ENCODE results near the gene SYNC. TPM values are rescaled to one million over a fixed set of nuclear protein-coding genes. Genes with fewer than 3 reads are reported as not detected.

SYNC gene
- total and polyA plus RNA-seq, 2 experiments from 2014 or later: 6.8 to 9.0 TPM

DNA sequence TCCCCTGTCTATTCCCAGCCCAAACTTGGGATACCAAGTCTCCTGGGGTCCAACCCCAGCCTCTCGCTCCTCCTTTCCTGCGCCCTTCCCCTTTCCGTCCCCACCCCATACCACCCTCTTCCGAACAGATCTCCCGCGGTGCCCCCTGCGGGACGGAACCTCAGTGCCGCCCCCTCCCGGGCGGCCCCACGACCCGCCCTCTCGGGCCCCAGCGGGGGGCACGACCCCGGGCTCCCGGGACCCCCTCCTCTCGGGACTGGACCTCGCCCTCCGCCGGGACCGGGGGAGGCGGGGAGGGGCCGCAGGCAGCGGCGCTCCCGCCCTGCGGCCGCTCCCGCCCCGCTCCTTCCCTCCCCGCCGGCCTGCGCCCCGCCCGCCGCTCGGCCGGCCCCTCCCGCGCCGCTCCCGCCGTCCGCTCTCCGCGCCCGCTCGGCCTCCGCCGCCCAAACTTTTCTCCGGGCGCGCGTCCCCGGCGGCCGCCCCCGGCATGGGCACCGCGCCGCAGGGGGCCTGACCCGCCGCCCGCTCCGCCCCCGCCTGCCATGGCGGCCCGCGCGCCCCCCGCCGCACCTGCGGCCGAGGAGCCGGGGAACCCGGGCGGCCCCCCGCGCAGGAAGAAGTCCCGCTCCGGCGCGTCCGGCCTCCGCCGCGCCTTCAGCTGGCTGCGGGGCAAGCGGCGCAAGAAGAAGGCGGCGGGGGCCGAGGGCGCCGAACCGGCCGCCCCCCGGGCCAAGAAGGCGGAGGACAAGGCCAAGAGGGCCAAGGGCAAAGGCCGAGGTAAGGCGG is 39.0 kb upstream of the SYNC start:
- WGBS (ENCODE audit: low lambda C conversion rate, missing lambda C conversion rate): 3% methylated on average over 38 of the region's 103 CpGs
- H4K20me1 ChIP-seq (ENCODE audit: insufficient read depth, poor library complexity, severe bottlenecking): peaks cover 9% of the 10 kb centered on the region
- H3K27me3 ChIP-seq: no peaks in the 10 kb centered on the region
- H2AFZ ChIP-seq: peak overlapping the region; percentile 83
- TF ChIP-seq EZH2 (IDR thresholded peaks at IDR 0.05; ENCODE audit: borderline replicate concordance) (no peak), EZH2phosphoT487 (IDR thresholded peaks at IDR 0.05; ENCODE audit: low read depth, severe bottlenecking, unreplicated experiment) (no peak)
- TF ChIP-seq, protein P1, sequence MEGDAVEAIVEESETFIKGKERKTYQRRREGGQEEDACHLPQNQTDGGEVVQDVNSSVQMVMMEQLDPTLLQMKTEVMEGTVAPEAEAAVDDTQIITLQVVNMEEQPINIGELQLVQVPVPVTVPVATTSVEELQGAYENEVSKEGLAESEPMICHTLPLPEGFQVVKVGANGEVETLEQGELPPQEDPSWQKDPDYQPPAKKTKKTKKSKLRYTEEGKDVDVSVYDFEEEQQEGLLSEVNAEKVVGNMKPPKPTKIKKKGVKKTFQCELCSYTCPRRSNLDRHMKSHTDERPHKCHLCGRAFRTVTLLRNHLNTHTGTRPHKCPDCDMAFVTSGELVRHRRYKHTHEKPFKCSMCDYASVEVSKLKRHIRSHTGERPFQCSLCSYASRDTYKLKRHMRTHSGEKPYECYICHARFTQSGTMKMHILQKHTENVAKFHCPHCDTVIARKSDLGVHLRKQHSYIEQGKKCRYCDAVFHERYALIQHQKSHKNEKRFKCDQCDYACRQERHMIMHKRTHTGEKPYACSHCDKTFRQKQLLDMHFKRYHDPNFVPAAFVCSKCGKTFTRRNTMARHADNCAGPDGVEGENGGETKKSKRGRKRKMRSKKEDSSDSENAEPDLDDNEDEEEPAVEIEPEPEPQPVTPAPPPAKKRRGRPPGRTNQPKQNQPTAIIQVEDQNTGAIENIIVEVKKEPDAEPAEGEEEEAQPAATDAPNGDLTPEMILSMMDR (IDR thresholded peaks at IDR 0.05; ENCODE audit: poor library complexity): peak; percentile 49
- no peaks in the 10 kb centered on the region for H3K9me3 ChIP-seq (ENCODE audit: low read depth)
- H3K4me3 ChIP-seq: peak overlapping the region; percentile 76
- DNase-seq (ENCODE audit: low spot score): peak; percentile 75
- H3K4me2 ChIP-seq: peak overlapping the region; percentile 94
- no peaks in the 10 kb centered on the region for H3K9me2 ChIP-seq (replicated peaks; ENCODE audit: insufficient read depth)
- peak overlapping the region; percentile 94 for H3K27ac ChIP-seq
- H3K79me2 ChIP-seq: peaks cover 38% of the 10 kb centered on the region
- no peaks in the 10 kb centered on the region for H3K36me3 ChIP-seq (replicated peaks; ENCODE audit: insufficient read depth, low read depth)
- H3K4me1 ChIP-seq (ENCODE audit: insufficient read depth): peaks cover 24% of the 10 kb centered on the region

DNA sequence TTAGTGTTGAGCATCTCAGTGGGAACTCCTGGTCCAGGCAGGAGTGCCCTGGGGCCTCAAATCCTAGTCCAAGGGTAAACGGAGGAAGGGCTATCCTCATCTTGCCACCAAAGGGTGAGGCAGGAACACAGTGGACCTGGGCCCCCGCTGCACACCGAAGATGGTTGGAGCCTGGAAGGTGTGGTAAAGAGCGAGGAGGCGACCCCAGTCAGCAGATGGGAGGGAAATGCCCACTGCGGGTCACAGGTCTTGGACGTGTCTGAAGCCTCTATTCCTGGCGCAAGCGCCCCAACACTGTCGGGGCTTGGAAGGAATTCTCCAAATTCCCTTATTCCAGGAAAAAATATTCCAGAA is 38.5 kb upstream of the SYNC start:
- Histone ChIP-seq H3K4me1 (ENCODE audit: insufficient read depth) (peaks cover 24% of the 10 kb centered on the region), H2AFZ (peak overlapping the region; percentile 68), H3K27me3 (no peaks in the 10 kb centered on the region), H3K79me2 (peaks cover 32% of the 10 kb centered on the region), H3K9me2 (replicated peaks; ENCODE audit: insufficient read depth) (no peaks in the 10 kb centered on the region), H3K4me3 (peak overlapping the region; percentile 55), H3K9me3 (ENCODE audit: low read depth) (no peaks in the 10 kb centered on the region), H3K27ac (peak overlapping the region; percentile 90), H3K36me3 (replicated peaks; ENCODE audit: insufficient read depth, low read depth) (no peaks in the 10 kb centered on the region), H3K4me2 (peak overlapping the region; percentile 94), H4K20me1 (ENCODE audit: insufficient read depth, poor library complexity, severe bottlenecking) (peaks cover 5% of the 10 kb centered on the region)
- 44% methylated on average over 10 of the region's 10 CpGs for WGBS (ENCODE audit: low lambda C conversion rate, missing lambda C conversion rate)
- no peak for DNase-seq (ENCODE audit: low spot score)
- TF ChIP-seq EZH2 (IDR thresholded peaks at IDR 0.05; ENCODE audit: borderline replicate concordance) (no peak), EZH2phosphoT487 (IDR thresholded peaks at IDR 0.05; ENCODE audit: low read depth, severe bottlenecking, unreplicated experiment) (no peak)
- TF ChIP-seq, protein P1 (IDR thresholded peaks at IDR 0.05; ENCODE audit: poor library complexity): no peak

DNA sequence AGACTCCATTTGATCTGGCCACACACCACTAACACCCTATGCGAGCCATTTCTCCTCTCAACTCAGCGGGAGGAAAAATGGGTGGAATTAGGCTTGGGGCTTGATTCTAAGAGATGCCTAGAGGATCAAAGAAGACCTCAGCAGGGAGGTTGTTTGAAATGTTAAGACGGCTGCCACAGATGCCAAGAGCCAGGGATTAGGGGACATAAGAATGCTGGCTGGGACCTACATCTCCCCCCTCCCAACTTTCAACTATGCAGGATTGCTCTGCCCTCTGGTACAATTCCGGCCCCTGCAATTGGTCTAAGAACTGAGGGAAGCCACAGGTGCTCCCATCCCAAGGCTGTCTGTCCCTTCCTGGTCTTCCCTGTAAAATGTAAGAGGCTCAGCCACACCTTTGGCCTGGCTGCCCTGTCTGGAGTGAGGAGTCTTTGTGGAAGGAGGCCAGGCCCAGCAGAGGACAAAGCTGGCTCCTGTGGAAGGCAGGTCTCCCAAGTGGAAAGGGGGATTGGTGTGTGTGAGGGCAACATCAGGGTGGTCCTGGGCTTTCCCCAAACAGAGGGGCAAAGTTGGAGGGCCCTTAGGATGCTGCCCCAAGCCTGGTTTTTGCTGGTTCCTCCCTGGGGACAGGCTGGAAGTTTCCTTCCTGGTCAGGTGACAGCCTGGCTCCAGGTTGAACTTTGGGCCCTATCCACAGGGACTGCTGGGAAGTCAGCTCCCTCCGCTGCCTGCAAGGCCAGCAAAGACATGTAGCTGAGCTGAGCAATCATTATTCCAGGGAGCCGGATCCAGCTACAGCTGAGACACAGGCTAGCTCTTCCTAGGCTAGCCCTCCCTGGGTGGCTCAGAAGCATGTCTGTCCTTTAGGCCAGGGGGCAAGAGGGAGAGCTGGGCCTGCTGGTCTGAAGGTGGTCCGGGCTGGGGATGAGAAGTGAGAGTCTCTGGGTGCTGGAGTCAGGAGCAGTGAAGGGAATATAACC is 34.5 kb upstream of the SYNC start:
- Histone ChIP-seq H3K36me3 (replicated peaks; ENCODE audit: insufficient read depth, low read depth) (no peaks in the 10 kb centered on the region), H3K4me1 (ENCODE audit: insufficient read depth) (peaks cover 7% of the 10 kb centered on the region), H3K27me3 (no peaks in the 10 kb centered on the region), H3K4me3 (no peak overlapping the region), H3K79me2 (peaks cover 2% of the 10 kb centered on the region), H3K9me3 (ENCODE audit: low read depth) (no peaks in the 10 kb centered on the region), H4K20me1 (ENCODE audit: insufficient read depth, poor library complexity, severe bottlenecking) (no peaks in the 10 kb centered on the region), H3K9me2 (replicated peaks; ENCODE audit: insufficient read depth) (no peaks in the 10 kb centered on the region), H3K4me2 (no peak overlapping the region), H3K27ac (peak overlapping the region; percentile 96), H2AFZ (no peak overlapping the region)
- TF ChIP-seq, protein P1 (IDR thresholded peaks at IDR 0.05; ENCODE audit: poor library complexity): no peak
- TF ChIP-seq EZH2 (IDR thresholded peaks at IDR 0.05; ENCODE audit: borderline replicate concordance): no peak
- no peak for TF ChIP-seq EZH2phosphoT487 (IDR thresholded peaks at IDR 0.05; ENCODE audit: low read depth, severe bottlenecking, unreplicated experiment)
- 61% methylated on average over 7 of the region's 7 CpGs for WGBS (ENCODE audit: low lambda C conversion rate, missing lambda C conversion rate)
- peak; percentile 82 for DNase-seq (ENCODE audit: low spot score)
